WI38 (cell line): ENCODE data around the gene ODC1.

Experiments
- H3K4me3 ChIP-seq: 2 replicates; pipeline ENCODE4 v1.5.1; 2011; ENCODE audit warnings: low read depth, mild to moderate bottlenecking, control low read depth, low read length
- CTCF ChIP-seq: IDR thresholded peaks from 2 replicates; pipeline ENCODE4 v1.5.1; 2012; ENCODE audit warnings: low read depth, mild to moderate bottlenecking, control low read depth, low read length

Gene ODC1

GRCh38 chr2:10390369-10390801 lies 57.7 kb downstream of the ODC1 start:
- no peak for TF ChIP-seq CTCF

More at GRCh38 chr2:10390369-10390801, 57.7 kb downstream of the ODC1 start:
- H3K4me3 ChIP-seq: no peak overlapping the region
